Mesenteric fat pad (tissue), 1 donor: ENCODE measurements around the gene LIF. TPM values are rescaled to one million over a fixed set of nuclear protein-coding genes. Genes with fewer than 3 reads are reported as not detected.

Source experiments
- DNase-seq: peaks from one replicate; pipeline ENCODE4 v3.0.0-alpha.2; 2020; ENCODE audit warnings: low spot score
- total RNA-seq: library from RNA; stranded (reverse); fragmentation: NEBNext Ultra II Directional; extraction: Animal tissue kit (Norgen Biotek cat#: 25700); gene quantifications from one replicate; pipeline ENCODE4 v1.2.1, GENCODE V29; 2021
- donor health status: DM: yes; HTN: yes; CAD: no.

The LIF gene
- total RNA-seq, 1 donor from 2014 or later, result 34.8 TPM

DNA sequence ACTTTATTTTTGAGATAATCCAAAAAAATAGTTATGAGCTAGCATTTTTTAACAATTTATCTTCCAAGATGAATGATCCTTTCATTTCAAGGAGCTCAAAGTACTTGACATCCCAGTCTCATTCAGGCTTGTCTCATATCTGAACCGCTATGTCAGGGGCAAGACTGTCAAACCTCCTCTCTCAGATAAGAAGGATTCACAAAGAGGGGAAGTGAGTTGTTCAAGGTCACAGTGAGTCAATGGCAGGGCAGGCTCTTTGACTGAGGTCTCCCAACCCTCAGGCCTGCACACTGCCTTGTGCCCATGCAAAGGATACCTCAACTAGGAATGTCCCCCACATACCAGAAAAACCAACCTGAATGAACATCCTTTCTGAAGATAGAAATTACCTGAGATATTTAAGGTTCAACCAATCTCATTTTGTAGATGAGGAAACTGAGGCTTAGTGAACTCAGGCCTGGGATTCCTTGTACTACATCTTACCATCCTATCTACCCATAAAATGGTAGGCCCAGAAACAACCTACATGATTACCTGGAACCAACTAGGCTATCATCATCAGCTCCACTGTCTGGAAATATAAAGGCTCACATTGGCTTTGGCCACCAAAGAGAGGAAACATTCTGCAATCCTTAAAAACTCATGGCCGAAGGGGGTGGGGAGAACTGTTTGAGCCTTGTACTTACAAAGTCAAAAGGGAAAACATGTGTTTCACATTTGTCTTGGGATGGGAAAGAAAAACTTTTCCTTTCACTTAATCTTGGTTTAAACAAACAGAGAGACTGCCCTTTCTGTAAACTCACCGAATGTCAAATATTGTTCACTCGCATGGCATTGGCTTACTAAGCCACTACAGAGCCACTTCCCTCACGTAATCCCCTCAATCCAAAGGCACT is 51.1 kb downstream of the LIF start:
- DNase-seq, result no peak

DNA sequence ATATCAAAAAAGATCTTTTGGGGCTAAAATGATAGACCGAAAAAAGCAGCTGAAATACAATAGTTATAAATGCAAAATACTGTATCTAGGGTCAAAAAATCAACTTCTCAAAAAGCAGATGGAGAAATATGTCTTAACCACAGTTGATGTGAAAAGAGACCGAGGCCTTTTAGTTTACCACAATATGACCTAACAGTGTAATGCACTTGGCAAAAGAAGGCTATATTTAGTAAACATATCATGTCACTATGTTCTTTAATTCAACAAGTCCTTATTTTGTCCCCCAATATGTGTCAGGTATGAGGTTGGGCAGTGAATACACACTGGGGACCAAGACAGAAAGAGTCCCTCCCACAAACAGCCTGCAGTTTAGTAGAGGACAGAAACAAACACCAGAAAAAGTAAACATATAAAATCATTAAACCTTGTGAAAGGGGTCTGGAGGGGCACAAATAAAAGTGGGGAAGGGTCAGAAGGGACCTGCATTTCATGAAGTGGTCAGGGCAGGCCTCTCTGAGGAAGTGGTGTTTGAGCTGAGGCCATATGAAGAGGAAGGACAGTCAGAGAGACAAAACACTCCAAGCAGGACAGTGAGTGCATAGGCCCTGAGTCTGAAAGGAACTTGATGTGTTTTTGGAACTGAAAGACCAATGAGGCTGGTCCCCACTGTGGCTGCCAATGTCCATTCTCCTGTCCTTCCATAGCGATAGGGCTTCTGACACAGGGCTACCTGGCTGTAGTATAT is 53.4 kb downstream of the LIF start:
- no peak for DNase-seq

DNA sequence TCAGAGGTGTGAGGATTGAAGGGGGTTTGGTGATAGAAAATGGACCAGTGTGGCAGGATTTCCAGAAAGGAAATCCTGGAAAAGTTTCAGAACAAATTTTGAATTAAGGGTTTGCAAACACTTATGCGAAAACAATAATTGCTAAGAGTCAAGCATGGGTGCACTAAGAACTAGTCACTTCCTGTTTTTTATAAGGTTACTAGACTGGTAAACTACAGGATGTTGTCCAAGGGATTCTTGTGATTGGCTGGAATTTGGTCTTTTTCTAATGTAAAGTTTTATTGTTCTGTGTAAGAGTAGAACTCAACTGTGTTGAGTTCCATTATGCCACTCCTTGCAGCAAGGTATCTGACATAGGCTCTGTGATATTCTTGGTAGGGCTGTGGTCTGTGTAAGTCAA is 54.1 kb downstream of the LIF start:
- no peak for DNase-seq

DNA sequence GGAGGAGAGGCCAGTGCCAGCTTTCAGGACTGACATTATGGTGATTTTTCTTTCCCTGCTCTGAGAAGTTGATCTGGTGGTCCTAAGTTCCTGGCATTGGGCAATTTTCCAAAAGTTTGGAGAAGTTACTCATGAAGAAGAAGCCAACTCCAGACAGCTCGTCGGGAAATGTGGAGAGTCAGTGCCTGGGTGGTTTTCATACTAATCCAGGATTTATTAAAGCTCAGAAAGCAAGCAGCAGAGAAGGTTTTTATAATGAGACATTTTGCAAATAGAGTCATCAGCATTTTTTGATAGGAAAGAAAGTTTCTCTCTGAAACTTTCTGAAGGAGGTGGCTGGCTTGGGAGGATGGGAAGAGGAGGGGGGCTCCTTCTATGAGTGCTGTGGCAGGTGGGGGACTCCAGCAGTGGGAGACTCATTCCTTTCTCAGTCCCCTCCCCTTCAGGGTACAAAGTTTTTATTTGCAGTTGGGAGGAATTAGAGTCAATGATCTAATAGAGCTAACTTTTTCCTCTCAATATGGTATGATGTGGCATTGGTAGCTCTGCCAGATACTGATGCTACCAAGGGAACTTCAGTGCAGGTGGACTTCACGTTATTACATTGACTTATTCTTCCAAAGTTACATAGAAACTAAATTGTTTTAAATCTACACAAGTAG is 55.4 kb downstream of the LIF start:
- no peak for DNase-seq

DNA sequence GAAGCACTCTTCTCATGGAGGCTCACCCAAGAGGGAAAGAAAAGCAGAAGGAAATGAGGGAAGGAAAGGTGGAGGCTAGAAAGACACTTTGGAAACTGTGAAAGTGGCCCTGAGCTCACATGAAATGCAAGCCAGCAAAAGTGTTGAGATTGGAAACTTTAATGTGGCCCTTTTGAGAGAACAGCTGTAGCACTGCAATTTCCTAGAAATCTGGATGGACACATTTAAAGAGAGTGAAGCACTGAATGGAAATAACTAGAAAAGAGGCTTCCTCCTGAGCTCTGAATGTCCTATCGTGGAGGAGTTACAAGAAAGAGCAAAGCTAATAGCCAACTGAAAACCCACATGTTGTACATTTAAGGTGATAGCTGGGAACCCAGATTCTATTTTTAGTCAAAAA is 56.0 kb downstream of the LIF start:
- DNase-seq, result no peak

Other genes starting within 250 kb of the LIF start
- gene HORMAD2, start 166.3 kb downstream of the LIF start, total RNA-seq, result not detected
- 8.0 TPM for gene OSM, start 20.1 kb upstream of the LIF start, total RNA-seq
- 11.6 TPM for gene CASTOR1, start 42.7 kb upstream of the LIF start, total RNA-seq
- gene TBC1D10A, start 80.2 kb upstream of the LIF start, total RNA-seq, result 25.8 TPM
- gene SF3A1, start 110.1 kb upstream of the LIF start, total RNA-seq, result 119 TPM
- gene CCDC157, start 110.2 kb upstream of the LIF start, total RNA-seq, result 0.77 TPM
- 9.1 TPM for gene RNF215, start 140.7 kb upstream of the LIF start, total RNA-seq
- 3.4 TPM for gene SEC14L2, start 150.3 kb upstream of the LIF start, total RNA-seq
- 13.3 TPM for gene MTFP1, start 179.0 kb upstream of the LIF start, total RNA-seq
- gene SEC14L3, start 225.3 kb upstream of the LIF start, total RNA-seq, result not detected